Measurements from ENCODE around the gene SORCS1. TPM values are rescaled to one million over a fixed set of nuclear protein-coding genes. Genes with fewer than 3 reads are reported as not detected.

Gene SORCS1
- total RNA-seq, 1 experiment from 2014 or later = 0.64 TPM

- no peak for DNase-seq (ENCODE audit: low spot score)
These were observed 172.5 kb downstream of the SORCS1 start for GRCh38 chr10:106992055-106992454.

GRCh38 chr10:106991091-106991490, 173.4 kb downstream of the SORCS1 start:
- DNase-seq (ENCODE audit: low spot score) = no peak

GRCh38 chr10:106987362-106987761, 177.1 kb downstream of the SORCS1 start:
- no peak for DNase-seq (ENCODE audit: low spot score)

- DNase-seq (ENCODE audit: low spot score) = no peak
These were observed 182.2 kb downstream of the SORCS1 start for GRCh38 chr10:106982268-106982667.

GRCh38 chr10:106981452-106982075, 182.9 kb downstream of the SORCS1 start:
- no peak for DNase-seq (ENCODE audit: low spot score)

GRCh38 chr10:106980495-106981451, 183.7 kb downstream of the SORCS1 start:
- DNase-seq (ENCODE audit: low spot score) = no peak

GRCh38 chr10:106978756-106979155, 185.8 kb downstream of the SORCS1 start:
- no peak for DNase-seq (ENCODE audit: low spot score)

- no peak for DNase-seq (ENCODE audit: low spot score)
These were observed 190.8 kb downstream of the SORCS1 start for GRCh38 chr10:106973716-106974115.

- no peak for DNase-seq (ENCODE audit: low spot score)
These were observed 191.2 kb downstream of the SORCS1 start for GRCh38 chr10:106973288-106973687.

GRCh38 chr10:106972381-106972780, 192.1 kb downstream of the SORCS1 start:
- no peak for DNase-seq (ENCODE audit: low spot score)

GRCh38 chr10:106971411-106971831, 193.1 kb downstream of the SORCS1 start:
- DNase-seq (ENCODE audit: low spot score) = no peak

- no peak for DNase-seq (ENCODE audit: low spot score)
These were observed 197.1 kb downstream of the SORCS1 start for GRCh38 chr10:106967452-106967851.

- no peak for DNase-seq (ENCODE audit: low spot score)
These were observed 203.7 kb downstream of the SORCS1 start for GRCh38 chr10:106960812-106961211.

GRCh38 chr10:106959521-106959920, 205.0 kb downstream of the SORCS1 start:
- no peak for DNase-seq (ENCODE audit: low spot score)

GRCh38 chr10:106958589-106959361, 205.7 kb downstream of the SORCS1 start:
- DNase-seq (ENCODE audit: low spot score) = no peak

GRCh38 chr10:106957823-106958588, 206.5 kb downstream of the SORCS1 start:
- no peak for DNase-seq (ENCODE audit: low spot score)

- DNase-seq (ENCODE audit: low spot score) = no peak
These were observed 208.1 kb downstream of the SORCS1 start for GRCh38 chr10:106956216-106956915.

- DNase-seq (ENCODE audit: low spot score) = no peak
These were observed 209.4 kb downstream of the SORCS1 start for GRCh38 chr10:106955133-106955532.

- no peak for DNase-seq (ENCODE audit: low spot score)
These were observed 212.5 kb downstream of the SORCS1 start for GRCh38 chr10:106952033-106952432.

- DNase-seq (ENCODE audit: low spot score) = no peak
These were observed 214.6 kb downstream of the SORCS1 start for GRCh38 chr10:106949680-106950478.

All from A172 (cell line).